Neutrophil (primary cell): Measurements from ENCODE around the gene CACNA2D1.

Source experiments
- H3K27ac ChIP-seq: fragments of 200-600 bp; sonication (generic); 2 replicates; pipeline ENCODE4 v1.5.1; 2016; ENCODE audit warnings: mild to moderate bottlenecking, moderate library complexity
- H3K27me3 ChIP-seq: fragments of 200-600 bp; sonication (generic); 2 replicates; pipeline ENCODE4 v1.6.0; 2016; ENCODE audit warnings: mild to moderate bottlenecking
- H3K36me3 ChIP-seq: fragments of 200-600 bp; sonication (generic); 2 replicates; pipeline ENCODE4 v1.5.1; 2017
- H3K4me1 ChIP-seq, 2 experiments: fragments of 200-600 bp in 1 of 2; sonication (generic) in 1 of 2; 1 replicate in 1 of 2; 2 replicates in 1 of 2; pipeline versions ENCODE4 v1.5.1 to v1.6.1; 2013 to 2016; ENCODE audit warnings: low read depth in 1 of 2, low read length in 1 of 2, mild to moderate bottlenecking in 1 of 2, moderate library complexity in 1 of 2; ENCODE audit not compliant: control insufficient read depth in 1 of 2, insufficient read depth in 1 of 2
- H3K4me3 ChIP-seq, 2 experiments: fragments of 200-600 bp in 1 of 2; sonication (generic) in 1 of 2; 1 replicate in 1 of 2; 2 replicates in 1 of 2; pipeline ENCODE4 v1.5.1; 2013 to 2016; ENCODE audit warnings: low read depth in 1 of 2, low read length in 1 of 2, mild to moderate bottlenecking in 1 of 2, moderate library complexity in 1 of 2
- H3K9me3 ChIP-seq: fragments of 200-600 bp; sonication (generic); 2 replicates; pipeline ENCODE4 v1.5.1; 2016
- CTCF ChIP-seq: fragments of 200-600 bp; sonication (generic); IDR thresholded peaks from 2 replicates; pipeline ENCODE4 v1.5.1; 2016; ENCODE audit warnings: antibody characterized with exemption

Gene CACNA2D1

DNA sequence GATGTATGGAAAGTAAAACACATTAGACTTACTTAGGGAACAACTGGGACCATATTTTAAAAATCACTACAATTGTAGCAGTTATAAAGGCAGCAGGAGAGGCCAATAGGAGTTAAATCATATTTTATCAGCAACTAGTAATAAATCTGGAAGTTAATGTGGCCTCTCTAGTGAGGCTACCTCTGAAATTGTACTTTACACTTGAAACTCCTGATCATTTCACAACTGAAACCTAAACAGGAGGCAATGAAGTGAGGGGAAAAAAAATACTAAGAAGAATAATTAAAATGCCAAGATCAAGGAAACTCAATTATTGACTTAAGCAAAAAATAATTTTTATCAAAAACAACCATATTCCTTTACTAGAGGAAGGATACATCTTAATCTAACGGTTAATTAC lies 408.1 kb downstream of the CACNA2D1 start:
- no peak for TF ChIP-seq CTCF
- Histone ChIP-seq H3K9me3 (no peaks in the 10 kb centered on the region), H3K4me3 (no peak overlapping the region), H3K4me1 (no peaks in the 10 kb centered on the region), H3K27ac (no peak overlapping the region), H3K27me3 (no peaks in the 10 kb centered on the region), H3K36me3 (no peaks in the 10 kb centered on the region)

GRCh38 chr7:82032901-82033300 lies 410.7 kb downstream of the CACNA2D1 start:
- H3K36me3 ChIP-seq = no peaks in the 10 kb centered on the region
- no peaks in the 10 kb centered on the region for H3K27me3 ChIP-seq
- no peaks in the 10 kb centered on the region for H3K9me3 ChIP-seq
- H3K27ac ChIP-seq = no peak overlapping the region
- no peaks in the 10 kb centered on the region for H3K4me1 ChIP-seq
- TF ChIP-seq CTCF = no peak
- H3K4me3 ChIP-seq = no peak overlapping the region

DNA sequence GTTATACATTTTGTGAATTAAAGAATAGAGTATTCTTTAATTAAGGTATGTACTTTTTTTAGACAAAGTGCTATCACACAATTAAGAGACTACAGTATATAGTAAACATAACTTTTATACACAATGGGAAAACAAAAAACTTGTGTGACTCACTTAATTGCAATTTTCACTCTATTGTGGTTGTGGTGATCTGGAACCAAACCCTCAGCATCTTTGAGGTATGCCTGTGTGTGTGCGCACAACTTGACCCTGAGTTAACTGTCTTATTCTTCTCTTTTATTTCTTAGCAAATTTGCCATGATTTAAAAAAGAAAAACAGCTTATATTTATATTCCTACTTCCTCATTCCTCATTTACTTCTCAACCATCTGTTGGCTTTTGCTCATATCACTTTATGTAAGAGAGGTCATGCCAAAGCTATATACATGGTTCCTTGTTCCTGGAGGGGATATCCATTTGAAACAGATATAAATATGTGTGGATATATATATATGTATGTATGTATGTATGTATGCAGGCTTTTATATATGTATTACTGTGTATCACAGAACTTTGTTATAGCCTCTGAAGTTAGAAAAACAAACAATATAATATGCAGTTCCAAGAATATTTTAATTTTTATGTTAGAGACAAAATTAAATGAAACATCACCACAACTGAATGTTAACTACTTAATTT lies 414.2 kb downstream of the CACNA2D1 start:
- no peaks in the 10 kb centered on the region for H3K9me3 ChIP-seq
- TF ChIP-seq CTCF = no peak
- no peak overlapping the region for H3K27ac ChIP-seq
- H3K27me3 ChIP-seq = no peaks in the 10 kb centered on the region
- H3K4me1 ChIP-seq = no peaks in the 10 kb centered on the region
- H3K36me3 ChIP-seq = no peaks in the 10 kb centered on the region
- no peak overlapping the region for H3K4me3 ChIP-seq

DNA sequence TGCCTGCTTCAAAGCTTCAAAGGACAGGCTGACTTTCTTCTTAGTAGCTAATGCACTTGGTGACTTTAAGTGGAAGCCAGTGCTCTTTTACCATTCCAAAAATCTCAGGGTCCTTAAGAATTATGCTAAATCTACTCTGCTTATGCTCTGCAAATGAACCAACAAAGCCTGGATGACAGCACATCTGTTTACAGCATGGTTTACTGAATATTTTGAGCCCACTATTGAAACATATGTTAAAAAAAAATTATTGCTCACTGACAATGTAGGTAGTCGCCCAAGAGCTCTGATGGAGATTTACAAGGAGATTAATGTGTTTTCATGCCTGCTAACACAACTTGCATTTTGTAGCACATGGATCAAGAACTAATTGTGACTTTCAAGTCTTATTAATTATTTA lies 415.5 kb downstream of the CACNA2D1 start:
- no peak overlapping the region for H3K4me3 ChIP-seq
- no peak overlapping the region for H3K27ac ChIP-seq
- H3K27me3 ChIP-seq = no peaks in the 10 kb centered on the region
- H3K9me3 ChIP-seq = no peaks in the 10 kb centered on the region
- H3K36me3 ChIP-seq = no peaks in the 10 kb centered on the region
- H3K4me1 ChIP-seq = no peaks in the 10 kb centered on the region
- TF ChIP-seq CTCF = no peak

GRCh38 chr7:82021713-82022112 lies 421.9 kb downstream of the CACNA2D1 start:
- Histone ChIP-seq H3K9me3 (no peaks in the 10 kb centered on the region), H3K27me3 (no peaks in the 10 kb centered on the region), H3K36me3 (no peaks in the 10 kb centered on the region), H3K4me1 (no peaks in the 10 kb centered on the region), H3K4me3 (no peak overlapping the region), H3K27ac (no peak overlapping the region)
- TF ChIP-seq CTCF = no peak

GRCh38 chr7:82021036-82021435 lies 422.5 kb downstream of the CACNA2D1 start:
- Histone ChIP-seq H3K36me3 (no peaks in the 10 kb centered on the region), H3K27ac (no peak overlapping the region), H3K4me1 (peaks cover 0 to under 1% of the 10 kb centered on the region in 2 experiments), H3K27me3 (no peaks in the 10 kb centered on the region), H3K4me3 (no peak overlapping the region), H3K9me3 (no peaks in the 10 kb centered on the region)
- TF ChIP-seq CTCF = no peak
